T-cell (primary cell): ENCODE results near the gene TIPARP. TPM values are rescaled to one million over a fixed set of nuclear protein-coding genes. Genes with fewer than 3 reads are reported as not detected.

Experiments
- ATAC-seq, 4 experiments: fragments of 200-7000 bp in 3 of 4; fragments of 150-1000 bp in 1 of 4; cut with Tn5 transposase; replicated peaks in 1 of 4; 1 replicate in 3 of 4; 2 replicates in 1 of 4; pipeline ENCODE4 v1.10.0; 2021; ENCODE audit warnings: moderate library complexity in 3 of 4, mild to moderate bottlenecking in 2 of 4, moderate number of reproducible peaks in 1 of 4
- CTCF ChIA-PET, 2 donors: fragments of 300-600 bp; sonication (Branson Sonifier 250); formaldehyde crosslinking; loops; one replicate each; lab custom pipeline; 2022; ENCODE audit warnings: antibody characterized with exemption in 2 of 2; lab: Charles Lee
- POLR2A ChIA-PET, 2 donors: fragments of 300-600 bp; sonication (Branson Sonifier 250); formaldehyde crosslinking; loops; one replicate each; lab custom pipeline; 2022; ENCODE audit warnings: antibody characterized with exemption in 2 of 2; lab: Charles Lee
- DNase-seq, 35 experiments: peaks; one replicate each; pipeline versions ENCODE4 v3.0.0 to v3.0.0-alpha.2; 2013 to 2023
- H3K27ac ChIP-seq: one replicate; pipeline ENCODE4 v1.5.1; 2013; ENCODE audit warnings: low read length
- H3K27me3 ChIP-seq, 2 experiments: replicated peaks in 1 of 2; 1 replicate in 1 of 2; 2 replicates in 1 of 2; pipeline versions ENCODE4 v1.6.1 to v1.7.0; 2013; ENCODE audit warnings: low read length in 1 of 2, mixed read lengths in 1 of 2; ENCODE audit not compliant: control insufficient read depth in 2 of 2, insufficient read depth in 2 of 2; ENCODE audit errors: extremely low read depth in 1 of 2
- H3K36me3 ChIP-seq, 2 donors: 1 replicate in 1 of 2; 2 replicates in 1 of 2; pipeline versions ENCODE4 v1.6.1 to v1.7.0; 2013; ENCODE audit warnings: low read length in 1 of 2; ENCODE audit not compliant: control insufficient read depth in 2 of 2, insufficient read depth in 1 of 2; ENCODE audit errors: extremely low read depth in 1 of 2
- H3K4me1 ChIP-seq, 2 experiments: 1 replicate in 1 of 2; 2 replicates in 1 of 2; pipeline versions ENCODE4 v1.6.1 to v1.7.0; 2013; ENCODE audit warnings: low read length in 2 of 2, mixed read lengths in 1 of 2; ENCODE audit not compliant: insufficient read depth in 2 of 2, control insufficient read depth in 1 of 2; ENCODE audit errors: extremely low read depth in 1 of 2
- H3K4me3 ChIP-seq, 2 donors: 1 replicate in 1 of 2; 2 replicates in 1 of 2; pipeline versions ENCODE4 v1.5.1 to v1.7.0; 2013; ENCODE audit warnings: mild to moderate bottlenecking in 2 of 2, low read length in 1 of 2, moderate library complexity in 1 of 2; ENCODE audit not compliant: control insufficient read depth in 1 of 2; ENCODE audit errors: extremely low read depth in 1 of 2
- H3K9me3 ChIP-seq: 2 replicates; pipeline ENCODE4 v1.7.0; 2013
- H3K27ac Mint-ChIP-seq, 2 donors: one replicate each; pipeline ENCODE4 v1.8.0; 2020 to 2021; ENCODE audit warnings: mild to moderate bottlenecking in 2 of 2, mixed read lengths in 2 of 2
- H3K27me3 Mint-ChIP-seq, 2 donors: one replicate each; pipeline ENCODE4 v1.8.0; 2021 to 2022; ENCODE audit warnings: mixed read lengths in 2 of 2
- H3K36me3 Mint-ChIP-seq: one replicate; pipeline ENCODE4 v1.8.0; 2021; ENCODE audit warnings: mixed read lengths
- H3K4me1 Mint-ChIP-seq, 3 donors: one replicate each; pipeline ENCODE4 v1.8.0; 2020 to 2022; ENCODE audit warnings: mixed read lengths in 3 of 3, mild to moderate bottlenecking in 1 of 3
- H3K4me3 Mint-ChIP-seq, 3 donors: one replicate each; pipeline ENCODE4 v1.8.0; 2020 to 2022; ENCODE audit warnings: mild to moderate bottlenecking in 3 of 3, mixed read lengths in 3 of 3, moderate library complexity in 3 of 3
- H3K9me3 Mint-ChIP-seq, 3 donors: one replicate each; pipeline ENCODE4 v1.8.0; 2020 to 2022; ENCODE audit warnings: mixed read lengths in 3 of 3
- WGBS: methylation state at CpG from one replicate; pipeline ENCODE4 v1.1.5; 2013; ENCODE audit warnings: missing lambda C conversion rate; ENCODE audit not compliant: insufficient coverage; 5-methylcytosine and 5-hydroxymethylcytosine counted together
- total RNA-seq, 35 experiments: library from RNA in 6 of 35; stranded (reverse) in 6 of 35; fragments of 120-200 nt in 1 of 35; gene quantifications; one replicate each; pipeline versions ENCODE4 v1.2.1 to v1.2.4 and lab custom pipeline; 2013 to 2026

Gene TIPARP
- total RNA-seq, 5 donors from 2014 or later (not counting 1 experiment from before 2014, with no cell fraction given) = 78.8 to 124 (median 110) TPM

DNA sequence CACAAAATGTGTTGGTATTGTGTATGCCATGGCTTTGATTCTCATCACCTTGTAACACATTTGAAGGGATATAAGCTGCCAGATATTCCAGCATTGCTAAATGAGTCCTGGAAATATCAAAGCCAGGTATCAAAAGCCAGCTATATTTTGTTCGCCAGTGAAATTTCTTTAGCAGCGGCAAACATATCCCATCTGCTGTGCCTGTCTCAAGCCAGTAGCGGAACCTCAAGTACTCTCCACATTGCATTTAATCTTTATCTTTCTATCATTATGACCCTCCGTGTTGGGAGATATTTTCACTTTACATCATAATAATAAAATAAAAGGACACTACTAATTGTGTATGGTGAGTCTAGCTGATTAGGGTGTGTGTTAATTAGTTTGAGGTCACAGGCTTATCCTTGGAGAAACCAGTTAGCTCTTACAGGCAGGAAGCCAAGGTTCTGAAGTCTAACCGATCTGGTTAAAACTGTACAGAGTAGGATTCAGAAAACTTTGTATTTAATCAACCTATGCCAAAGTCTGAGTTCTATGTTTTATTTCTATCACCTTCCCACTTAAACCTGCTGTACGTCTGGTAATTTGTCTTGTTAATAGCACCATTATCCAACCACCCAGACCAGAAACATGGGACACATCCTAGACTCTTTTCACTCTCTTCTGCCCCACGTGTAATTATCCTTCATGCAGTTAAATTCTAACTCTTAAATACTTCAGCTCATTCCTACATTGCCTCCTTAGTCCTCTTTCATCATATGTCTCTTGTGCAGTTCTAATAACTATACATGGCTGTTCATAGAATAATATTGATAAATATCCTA, 14.5 kb downstream of the TIPARP start:
- ChIA-PET CTCF (interaction anchor here (0.6 to 0.9 kb wide), 2 partner anchors 15 to 53 kb away, joined by 3 read pairs; no protein-coding TSS in a partner anchor), POLR2A (interaction anchor here in 1 of 2 donors (2.0 kb wide), 1 partner anchor 8 kb away, joined by 4 read pairs; no protein-coding TSS in a partner anchor)
- H3K4me3 Mint-ChIP-seq = no peak overlapping the region

DNA sequence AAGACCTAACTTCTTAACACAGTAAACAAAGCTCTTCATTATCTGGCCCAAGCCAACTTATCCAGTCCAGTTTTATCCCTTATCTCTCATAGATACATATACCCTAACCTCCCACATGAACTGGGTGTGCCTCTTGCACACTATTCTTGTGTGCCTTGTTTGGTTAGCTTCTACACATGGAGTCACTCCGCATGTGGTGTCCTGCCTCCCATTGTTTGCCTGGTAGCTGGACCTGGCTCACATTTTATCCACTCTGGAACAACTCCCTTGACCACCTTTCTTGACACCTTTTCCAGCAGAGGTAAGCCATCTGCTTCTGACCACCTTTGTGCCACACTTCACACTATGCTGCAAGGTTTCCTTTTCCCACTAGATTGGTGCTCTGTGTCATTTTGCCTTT, 15.2 kb downstream of the TIPARP start:
- 0% methylated on average over 1 of the region's 1 CpG for WGBS
- Mint-ChIP-seq H3K4me1 (peaks cover 56 to 77% (median 76%) of the 10 kb centered on the region in 3 donors), H3K27ac (no peak overlapping the region), H3K9me3 (no peaks in the 10 kb centered on the region), H3K4me3 (no peak overlapping the region), H3K27me3 (no peaks in the 10 kb centered on the region), H3K36me3 (peaks cover 56% of the 10 kb centered on the region)
- H3K36me3 ChIP-seq = peaks cover 0 to 4% of the 10 kb centered on the region in 2 donors
- H3K27me3 ChIP-seq = no peaks in the 10 kb centered on the region
- DNase-seq = no peak
- no peak overlapping the region for H3K4me3 ChIP-seq
- ChIA-PET POLR2A (interaction anchor here (0.6 to 2.0 kb wide), 3 partner anchors 9 to 17 kb away, joined by 3 to 4 read pairs (median 3); no protein-coding TSS in a partner anchor), CTCF (interaction anchor here in 1 of 2 donors (0.6 to 1.0 kb wide), 2 partner anchors 10 to 52 kb away, joined by 3 read pairs; no protein-coding TSS in a partner anchor)
- H3K4me1 ChIP-seq = peaks cover 10 to 18% of the 10 kb centered on the region in 2 experiments
- H3K9me3 ChIP-seq = no peaks in the 10 kb centered on the region
- no peak for ATAC-seq
- no peak overlapping the region for H3K27ac ChIP-seq

More for the DNA sequence above, 14.5 kb downstream of the TIPARP start:
- peaks cover 64 to 84% (median 80%) of the 10 kb centered on the region in 3 donors for H3K4me1 Mint-ChIP-seq
- no peaks in the 10 kb centered on the region for H3K36me3 ChIP-seq
- H3K27me3 ChIP-seq = no peaks in the 10 kb centered on the region
- H3K27ac Mint-ChIP-seq = no peak overlapping the region
- no peak overlapping the region for H3K27ac ChIP-seq
- H3K9me3 Mint-ChIP-seq = no peaks in the 10 kb centered on the region
- DNase-seq (no peak), ATAC-seq (no peak)
- peaks cover 49% of the 10 kb centered on the region for H3K36me3 Mint-ChIP-seq
- H3K4me3 ChIP-seq = no peak overlapping the region
- 96% methylated on average over 2 of the region's 7 CpGs for WGBS
- no peaks in the 10 kb centered on the region for H3K27me3 Mint-ChIP-seq
- H3K4me1 ChIP-seq = peaks cover 13 to 18% of the 10 kb centered on the region in 2 experiments
- no peaks in the 10 kb centered on the region for H3K9me3 ChIP-seq

DNA sequence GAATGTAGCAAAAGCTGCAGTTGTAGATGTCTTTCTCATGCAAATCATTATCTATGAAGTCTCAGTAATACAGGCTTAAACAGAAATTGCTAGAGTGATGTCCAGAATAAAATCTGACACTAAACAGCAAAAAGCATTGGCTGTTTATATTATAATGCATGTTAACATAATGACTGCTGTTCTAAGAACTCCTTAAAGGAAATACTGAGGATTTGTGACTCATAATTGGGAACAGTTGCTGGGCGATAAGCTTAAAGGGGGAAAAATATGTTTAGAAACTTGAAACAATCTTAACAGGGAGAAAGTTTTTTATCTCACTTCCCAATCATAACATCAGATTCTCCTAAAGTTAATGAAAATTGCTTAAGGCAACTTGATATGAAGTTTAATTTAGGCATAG, 17.5 kb downstream of the TIPARP start:
- peaks cover 2 to 6% of the 10 kb centered on the region in 2 experiments for H3K4me1 ChIP-seq
- H3K36me3 ChIP-seq = peaks cover 0 to 22% of the 10 kb centered on the region in 2 donors
- no peak for ATAC-seq
- H3K36me3 Mint-ChIP-seq = peaks cover 62% of the 10 kb centered on the region
- peaks cover 39 to 59% (median 58%) of the 10 kb centered on the region in 3 donors for H3K4me1 Mint-ChIP-seq
- H3K9me3 Mint-ChIP-seq = no peaks in the 10 kb centered on the region
- H3K27ac Mint-ChIP-seq = no peak overlapping the region
- H3K9me3 ChIP-seq = no peaks in the 10 kb centered on the region
- POLR2A ChIA-PET = no interaction called here
- DNase-seq = no peak
- no peak overlapping the region for H3K4me3 ChIP-seq
- WGBS = no CpG with 5 or more reads among the region's 1 CpG
- CTCF ChIA-PET = interaction anchor here in 1 of 2 donors (0.7 kb wide), 1 partner anchor 10 kb away, joined by 3 read pairs; no protein-coding TSS in a partner anchor
- H3K27me3 ChIP-seq = no peaks in the 10 kb centered on the region
- no peak overlapping the region for H3K4me3 Mint-ChIP-seq
- no peak overlapping the region for H3K27ac ChIP-seq
- H3K27me3 Mint-ChIP-seq = no peaks in the 10 kb centered on the region

DNA sequence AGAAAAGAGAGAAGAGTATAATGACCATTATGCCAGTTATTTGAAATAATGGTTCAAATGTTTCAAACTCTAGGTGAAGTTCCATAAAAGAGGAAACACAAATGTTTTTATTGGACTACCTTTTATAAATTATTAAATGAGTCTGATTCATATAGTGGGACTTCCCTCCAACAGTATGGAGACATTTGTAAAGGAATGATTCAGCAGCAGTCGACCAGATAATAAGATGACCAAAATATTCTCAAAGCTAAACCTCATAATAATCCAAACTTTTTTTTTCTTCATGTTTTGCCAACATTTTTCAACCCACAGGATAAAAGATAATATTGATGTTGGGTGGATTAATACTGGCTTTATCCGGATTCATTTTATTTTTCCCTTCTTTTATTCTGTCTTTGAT, 18.8 kb downstream of the TIPARP start:
- Mint-ChIP-seq H3K4me3 (no peak overlapping the region), H3K36me3 (peaks cover 61% of the 10 kb centered on the region), H3K27me3 (no peaks in the 10 kb centered on the region), H3K9me3 (no peaks in the 10 kb centered on the region), H3K4me1 (peaks cover 34 to 52% (median 52%) of the 10 kb centered on the region in 3 donors), H3K27ac (no peak overlapping the region)
- peaks cover 0 to 33% of the 10 kb centered on the region in 2 donors for H3K36me3 ChIP-seq
- ChIA-PET CTCF (interaction anchor here in 1 of 2 donors (1.1 kb wide), 1 partner anchor 20 kb away, joined by 4 read pairs; no protein-coding TSS in a partner anchor), POLR2A (interaction anchor here in 1 of 2 donors (1.0 to 1.2 kb wide), 2 partner anchors 10 to 34 kb away, joined by 3 to 4 read pairs; no protein-coding TSS in a partner anchor)
- ATAC-seq (no peak), DNase-seq (no peak)
- H3K27ac ChIP-seq = no peak overlapping the region
- no peak overlapping the region for H3K4me3 ChIP-seq
- no CpG with 5 or more reads among the region's 2 CpGs for WGBS
- no peaks in the 10 kb centered on the region for H3K27me3 ChIP-seq
- no peaks in the 10 kb centered on the region for H3K9me3 ChIP-seq
- peaks cover 2 to 3% of the 10 kb centered on the region in 2 experiments for H3K4me1 ChIP-seq

DNA sequence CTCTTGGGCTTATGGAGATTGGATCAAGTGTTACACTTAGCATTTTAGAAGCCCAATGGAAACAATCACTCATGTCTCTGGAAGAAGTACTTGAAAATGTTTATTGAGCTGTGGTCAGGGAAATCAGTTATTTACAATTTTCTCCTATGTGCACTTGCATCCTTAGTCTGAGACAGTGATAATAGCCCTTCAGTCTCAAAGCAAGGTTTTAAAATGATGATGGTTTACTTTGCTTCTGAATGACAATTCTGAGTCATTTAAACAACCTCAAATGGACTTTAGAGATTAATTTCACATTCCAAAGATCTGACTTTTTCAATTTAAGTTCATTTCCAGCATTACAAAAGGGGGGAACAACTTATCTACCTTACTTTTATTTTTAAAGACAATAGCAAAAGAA, 20.1 kb downstream of the TIPARP start:
- Histone ChIP-seq H3K27ac (no peak overlapping the region), H3K27me3 (no peaks in the 10 kb centered on the region), H3K4me3 (no peak overlapping the region), H3K9me3 (no peaks in the 10 kb centered on the region), H3K36me3 (peaks cover 0 to 42% of the 10 kb centered on the region in 2 donors), H3K4me1 (peaks cover 2 to 3% of the 10 kb centered on the region in 2 experiments)
- no peak overlapping the region for H3K4me3 Mint-ChIP-seq
- H3K9me3 Mint-ChIP-seq = no peaks in the 10 kb centered on the region
- no peak overlapping the region for H3K27ac Mint-ChIP-seq
- POLR2A ChIA-PET = interaction anchor here in 1 of 2 donors (1.1 kb wide), 1 partner anchor 12 kb away, joined by 3 read pairs; no protein-coding TSS in a partner anchor
- H3K27me3 Mint-ChIP-seq = no peaks in the 10 kb centered on the region
- no peak for ATAC-seq
- DNase-seq = no peak
- peaks cover 26 to 50% (median 44%) of the 10 kb centered on the region in 3 donors for H3K4me1 Mint-ChIP-seq
- peaks cover 65% of the 10 kb centered on the region for H3K36me3 Mint-ChIP-seq
- CTCF ChIA-PET = no interaction called here

DNA sequence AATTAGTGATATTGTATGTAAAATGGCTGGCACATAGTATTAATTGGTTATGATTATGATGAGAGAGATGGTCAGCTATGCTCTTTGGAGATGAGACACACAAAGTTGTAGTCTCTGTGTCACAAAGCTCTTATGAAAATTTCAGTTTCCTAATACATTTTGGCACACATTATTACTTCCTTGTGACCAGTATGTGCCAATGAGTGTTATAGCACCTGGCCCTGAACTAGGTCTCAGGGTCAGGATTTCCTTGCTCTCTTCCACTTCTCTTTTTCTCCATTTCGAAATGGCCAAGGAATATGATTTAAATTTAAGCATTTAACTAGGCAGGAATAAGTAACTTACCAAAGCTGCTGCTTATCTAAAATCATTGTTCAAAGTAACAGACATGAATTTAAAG, 28.0 kb downstream of the TIPARP start:
- no peaks in the 10 kb centered on the region for H3K27me3 Mint-ChIP-seq
- no peak for ATAC-seq
- WGBS = no CpG with 5 or more reads among the region's 1 CpG
- Histone ChIP-seq H3K36me3 (peaks cover 2 to 66% of the 10 kb centered on the region in 2 donors), H3K27ac (no peak overlapping the region), H3K27me3 (no peaks in the 10 kb centered on the region), H3K9me3 (no peaks in the 10 kb centered on the region), H3K4me3 (no peak overlapping the region), H3K4me1 (no peaks in the 10 kb centered on the region)
- no peak overlapping the region for H3K27ac Mint-ChIP-seq
- H3K4me3 Mint-ChIP-seq = no peak overlapping the region
- ChIA-PET POLR2A (interaction anchor here (0.7 to 1.0 kb wide), 2 partner anchors 21 to 168 kb away, joined by 3 read pairs; no protein-coding TSS in a partner anchor), CTCF (interaction anchor here (0.8 to 1.0 kb wide), 4 partner anchors 9 to 369 kb away, joined by 3 read pairs; no protein-coding TSS in a partner anchor)
- no peak for DNase-seq
- peaks cover 78% of the 10 kb centered on the region for H3K36me3 Mint-ChIP-seq
- H3K4me1 Mint-ChIP-seq = peaks cover 5 to 34% (median 23%) of the 10 kb centered on the region in 3 donors
- no peaks in the 10 kb centered on the region for H3K9me3 Mint-ChIP-seq
